ENCODE results near the gene IGF2R. TPM values are rescaled to one million over a fixed set of nuclear protein-coding genes. Genes with fewer than 3 reads are reported as not detected.

The IGF2R gene
- total and polyA plus RNA-seq, 2 of the 13 experiments (the other 11 are each of a cell fraction or from before 2014, with no cell fraction given) = 38.3 to 70.0 TPM

- WGBS (ENCODE audit: low lambda C conversion rate) = 97% methylated on average over 10 of the region's 10 CpGs
- Histone ChIP-seq H3K27me3 (ENCODE audit: control insufficient read depth in 1 of 2, insufficient read depth in 2 of 2, low read length in 2 of 2) (no peaks in the 10 kb centered on the region), H3K4me3 (replicated peaks in 1 of 3; ENCODE audit: insufficient read depth in 1 of 3, low read depth in 2 of 3, low read length in 3 of 3) (no peak overlapping the region), H2AFZ (ENCODE audit: low read length) (no peak overlapping the region), H3K9ac (ENCODE audit: insufficient read depth, low read depth, low read length) (no peak overlapping the region), H3K9me3 (ENCODE audit: low read length) (no peaks in the 10 kb centered on the region), H4K20me1 (ENCODE audit: insufficient read depth, low read length) (peaks cover 22% of the 10 kb centered on the region; the same call in 1 of the 2 replicates), H3K36me3 (replicated peaks in 1 of 2; ENCODE audit: control insufficient read depth in 1 of 2, insufficient read depth in 2 of 2, low read length in 2 of 2) (peaks cover 0 to 15% of the 10 kb centered on the region in 2 experiments; a peak in 3 of 5 replicates), H3K4me2 (ENCODE audit: low read depth, low read length) (no peak overlapping the region), H3K4me1 (ENCODE audit: insufficient read depth, low read length) (peaks cover 61% of the 10 kb centered on the region), H3K27ac (ENCODE audit: extremely low read length, insufficient read depth, low read length) (no peak overlapping the region), H3K79me2 (ENCODE audit: insufficient read depth, low read length) (peaks cover 95% of the 10 kb centered on the region)
- in situ Hi-C loops (cut with HindIII; ENCODE audit: extremely low pct_ligation_motif_present, low pct_unique_long_range_greater_than_20kb) = no loop called here
- intact Hi-C loops (cut with micrococcal nuclease; ENCODE audit: unreplicated experiment) = no loop called here
- ChIA-PET CTCF (ENCODE audit: low intra/inter-chr PET ratio, low total read pairs) (no interaction called here), POLR2A (interaction anchor here (1.6 kb wide), 1 partner anchor 199 kb away, joined by 5 read pairs; the partner anchor contains the start of genes MRPL18 and TCP1)
- no TSS peak for BruUV-seq (replicated peaks)
- no peak for ATAC-seq
- DNase-seq (ENCODE audit: low spot score) = no peak
- no peak for FAIRE-seq
- TF ChIP-seq ZBTB7B (CRISPR knock-in tag; IDR thresholded peaks at IDR 0.05) (no peak), ZFP36 (IDR thresholded peaks at IDR 0.05; ENCODE audit: borderline replicate concordance, low read depth, low read length, partially characterized antibody) (no peak), ARID3A (IDR thresholded peaks at IDR 0.05; ENCODE audit: low read depth, low read length) (no peak), SP4 (CRISPR knock-in tag; IDR thresholded peaks at IDR 0.05) (no peak), SMC3 (IDR thresholded peaks at IDR 0.05; ENCODE audit: low read length) (no peak), ZFP1 (CRISPR knock-in tag; IDR thresholded peaks at IDR 0.05) (no peak), SAP130 (CRISPR knock-in tag; IDR thresholded peaks at IDR 0.05; ENCODE audit: low read depth) (no peak), HNF4G (IDR thresholded peaks at IDR 0.05; ENCODE audit: borderline replicate concordance, low read depth, low read length) (no peak), HNF4G (CRISPR knock-in tag; IDR thresholded peaks at IDR 0.05; ENCODE audit: borderline replicate concordance, low read depth) (no peak), TARDBP (CRISPR knock-in tag; IDR thresholded peaks at IDR 0.05) (no peak), TOPORS (CRISPR knock-in tag; IDR thresholded peaks at IDR 0.05) (no peak)
- TF ChIP-seq, protein P1, sequence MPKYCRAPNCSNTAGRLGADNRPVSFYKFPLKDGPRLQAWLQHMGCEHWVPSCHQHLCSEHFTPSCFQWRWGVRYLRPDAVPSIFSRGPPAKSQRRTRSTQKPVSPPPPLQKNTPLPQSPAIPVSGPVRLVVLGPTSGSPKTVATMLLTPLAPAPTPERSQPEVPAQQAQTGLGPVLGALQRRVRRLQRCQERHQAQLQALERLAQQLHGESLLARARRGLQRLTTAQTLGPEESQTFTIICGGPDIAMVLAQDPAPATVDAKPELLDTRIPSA (CRISPR knock-in tag; IDR thresholded peaks at IDR 0.05; ENCODE audit: borderline replicate concordance) = no peak
- TF ChIP-seq, protein P2, sequence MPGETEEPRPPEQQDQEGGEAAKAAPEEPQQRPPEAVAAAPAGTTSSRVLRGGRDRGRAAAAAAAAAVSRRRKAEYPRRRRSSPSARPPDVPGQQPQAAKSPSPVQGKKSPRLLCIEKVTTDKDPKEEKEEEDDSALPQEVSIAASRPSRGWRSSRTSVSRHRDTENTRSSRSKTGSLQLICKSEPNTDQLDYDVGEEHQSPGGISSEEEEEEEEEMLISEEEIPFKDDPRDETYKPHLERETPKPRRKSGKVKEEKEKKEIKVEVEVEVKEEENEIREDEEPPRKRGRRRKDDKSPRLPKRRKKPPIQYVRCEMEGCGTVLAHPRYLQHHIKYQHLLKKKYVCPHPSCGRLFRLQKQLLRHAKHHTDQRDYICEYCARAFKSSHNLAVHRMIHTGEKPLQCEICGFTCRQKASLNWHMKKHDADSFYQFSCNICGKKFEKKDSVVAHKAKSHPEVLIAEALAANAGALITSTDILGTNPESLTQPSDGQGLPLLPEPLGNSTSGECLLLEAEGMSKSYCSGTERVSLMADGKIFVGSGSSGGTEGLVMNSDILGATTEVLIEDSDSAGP (CRISPR knock-in tag; IDR thresholded peaks at IDR 0.05; ENCODE audit: borderline replicate concordance) = no peak
- TF ChIP-seq, protein P3, sequence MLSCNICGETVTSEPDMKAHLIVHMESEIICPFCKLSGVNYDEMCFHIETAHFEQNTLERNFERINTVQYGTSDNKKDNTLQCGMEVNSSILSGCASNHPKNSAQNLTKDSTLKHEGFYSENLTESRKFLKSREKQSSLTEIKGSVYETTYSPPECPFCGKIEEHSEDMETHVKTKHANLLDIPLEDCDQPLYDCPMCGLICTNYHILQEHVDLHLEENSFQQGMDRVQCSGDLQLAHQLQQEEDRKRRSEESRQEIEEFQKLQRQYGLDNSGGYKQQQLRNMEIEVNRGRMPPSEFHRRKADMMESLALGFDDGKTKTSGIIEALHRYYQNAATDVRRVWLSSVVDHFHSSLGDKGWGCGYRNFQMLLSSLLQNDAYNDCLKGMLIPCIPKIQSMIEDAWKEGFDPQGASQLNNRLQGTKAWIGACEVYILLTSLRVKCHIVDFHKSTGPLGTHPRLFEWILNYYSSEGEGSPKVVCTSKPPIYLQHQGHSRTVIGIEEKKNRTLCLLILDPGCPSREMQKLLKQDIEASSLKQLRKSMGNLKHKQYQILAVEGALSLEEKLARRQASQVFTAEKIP (CRISPR knock-in tag; IDR thresholded peaks at IDR 0.05; ENCODE audit: borderline replicate concordance) = no peak
- TF ChIP-seq, protein P4, sequence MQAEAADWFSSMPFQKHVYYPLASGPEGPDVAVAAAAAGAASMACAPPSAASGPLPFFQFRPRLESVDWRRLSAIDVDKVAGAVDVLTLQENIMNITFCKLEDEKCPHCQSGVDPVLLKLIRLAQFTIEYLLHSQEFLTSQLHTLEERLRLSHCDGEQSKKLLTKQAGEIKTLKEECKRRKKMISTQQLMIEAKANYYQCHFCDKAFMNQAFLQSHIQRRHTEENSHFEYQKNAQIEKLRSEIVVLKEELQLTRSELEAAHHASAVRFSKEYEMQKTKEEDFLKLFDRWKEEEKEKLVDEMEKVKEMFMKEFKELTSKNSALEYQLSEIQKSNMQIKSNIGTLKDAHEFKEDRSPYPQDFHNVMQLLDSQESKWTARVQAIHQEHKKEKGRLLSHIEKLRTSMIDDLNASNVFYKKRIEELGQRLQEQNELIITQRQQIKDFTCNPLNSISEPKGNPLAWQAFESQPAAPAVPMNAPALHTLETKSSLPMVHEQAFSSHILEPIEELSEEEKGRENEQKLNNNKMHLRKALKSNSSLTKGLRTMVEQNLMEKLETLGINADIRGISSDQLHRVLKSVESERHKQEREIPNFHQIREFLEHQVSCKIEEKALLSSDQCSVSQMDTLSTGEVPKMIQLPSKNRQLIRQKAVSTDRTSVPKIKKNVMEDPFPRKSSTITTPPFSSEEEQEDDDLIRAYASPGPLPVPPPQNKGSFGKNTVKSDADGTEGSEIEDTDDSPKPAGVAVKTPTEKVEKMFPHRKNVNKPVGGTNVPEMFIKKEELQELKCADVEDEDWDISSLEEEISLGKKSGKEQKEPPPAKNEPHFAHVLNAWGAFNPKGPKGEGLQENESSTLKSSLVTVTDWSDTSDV (CRISPR knock-in tag; IDR thresholded peaks at IDR 0.05) = no peak
Observed at GRCh38 chr6:159989492-159990480, 20.9 kb downstream of the IGF2R start.

All from HepG2 (cell line).